ENCODE results near the gene DTNBP1. TPM values are rescaled to one million over a fixed set of nuclear protein-coding genes. Genes with fewer than 3 reads are reported as not detected.

The DTNBP1 gene
- total and polyA plus RNA-seq, 7 experiments from 2014 or later = 19.8 to 40.0 (median 27.4) TPM

- peaks cover 27 to 81% (median 63%) of the 10 kb centered on the region in 5 donors for H3K36me3 Mint-ChIP-seq
- H3K4me3 Mint-ChIP-seq = no peak overlapping the region
- peaks cover 0 to 11% (median 7%) of the 10 kb centered on the region in 11 donors for H3K9me3 Mint-ChIP-seq
- Histone ChIP-seq H3K9me3 (ENCODE audit: control insufficient read depth in 2 of 3, low read length in 3 of 3) (no peaks in the 10 kb centered on the region), H3K4me3 (ENCODE audit: low read length) (no peak overlapping the region), H3K27me3 (ENCODE audit: control insufficient read depth in 2 of 2, insufficient read depth in 2 of 2, low read length in 2 of 2) (no peaks in the 10 kb centered on the region), H3K36me3 (ENCODE audit: control insufficient read depth in 2 of 3, insufficient read depth in 3 of 3, low read length in 3 of 3) (peaks cover 0 to 45% (median 0%) of the 10 kb centered on the region in 3 experiments), H3K27ac (ENCODE audit: low read depth, low read length) (no peak overlapping the region), H3K4me1 (ENCODE audit: control insufficient read depth in 2 of 2, insufficient read depth in 2 of 2, low read length in 2 of 2) (peaks cover 0 to 3% of the 10 kb centered on the region in 2 donors)
- CTCF ChIA-PET = no interaction called here
- no peak for ATAC-seq
- DNase-seq = no peak
- POLR2A ChIA-PET = no interaction called here
- H3K4me1 Mint-ChIP-seq = peaks cover 11 to 55% (median 34%) of the 10 kb centered on the region in 7 donors
- intact Hi-C loops (cut with micrococcal nuclease) = no loop called here
- H3K27me3 Mint-ChIP-seq = no peaks in the 10 kb centered on the region
- no peak overlapping the region for H3K27ac Mint-ChIP-seq
Measured at GRCh38 chr6:15528870-15529269, 134.0 kb downstream of the DTNBP1 start.

GRCh38 chr6:15527838-15528617, 134.8 kb downstream of the DTNBP1 start:
- peaks cover 0 to 3% of the 10 kb centered on the region in 2 donors for H3K4me1 ChIP-seq (ENCODE audit: control insufficient read depth in 2 of 2, insufficient read depth in 2 of 2, low read length in 2 of 2)
- no peaks in the 10 kb centered on the region for H3K9me3 ChIP-seq (ENCODE audit: control insufficient read depth in 2 of 3, low read length in 3 of 3)
- peaks cover 0 to 48% (median 0%) of the 10 kb centered on the region in 3 experiments for H3K36me3 ChIP-seq (ENCODE audit: control insufficient read depth in 2 of 3, insufficient read depth in 3 of 3, low read length in 3 of 3)
- DNase-seq = no peak
- H3K4me3 ChIP-seq (ENCODE audit: low read length) = no peak overlapping the region
- no peaks in the 10 kb centered on the region for H3K27me3 ChIP-seq (ENCODE audit: control insufficient read depth in 2 of 2, insufficient read depth in 2 of 2, low read length in 2 of 2)
- ChIA-PET CTCF (no interaction called here), POLR2A (no interaction called here)
- Mint-ChIP-seq H3K9me3 (peaks cover 0 to 11% (median 7%) of the 10 kb centered on the region in 11 donors), H3K27me3 (no peaks in the 10 kb centered on the region), H3K27ac (peak overlapping the region in 2 of 9 donors; percentile 55 to 69), H3K4me3 (no peak overlapping the region), H3K36me3 (peaks cover 27 to 84% (median 71%) of the 10 kb centered on the region in 5 donors), H3K4me1 (peaks cover 15 to 50% (median 31%) of the 10 kb centered on the region in 7 donors)
- no peak for ATAC-seq
- intact Hi-C loops (cut with micrococcal nuclease) = no loop called here
- H3K27ac ChIP-seq (ENCODE audit: low read depth, low read length) = no peak overlapping the region

DNA sequence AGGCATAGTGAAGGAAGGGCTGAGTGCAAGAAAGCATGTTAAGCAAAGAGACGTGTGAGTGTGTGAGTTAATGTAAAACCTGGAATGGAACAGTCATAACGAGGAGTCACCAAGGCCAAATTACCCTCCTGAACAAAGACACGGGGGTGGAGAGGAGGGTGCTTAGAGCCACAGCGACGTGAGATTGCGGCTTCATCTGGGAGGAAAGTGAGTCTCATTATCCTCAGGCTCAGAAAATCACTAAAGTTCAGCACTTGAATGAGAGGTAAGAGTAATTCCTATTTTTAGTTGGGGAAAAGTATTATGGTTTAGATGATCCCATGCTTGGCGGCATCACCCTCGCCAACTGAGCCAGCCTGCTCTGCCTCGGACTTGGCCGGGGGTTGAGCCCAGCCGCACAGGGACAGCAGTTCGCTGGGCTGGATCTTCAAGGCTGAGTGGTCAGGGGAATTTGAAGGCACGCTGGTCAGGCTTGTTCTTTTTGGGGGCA, 136.6 kb downstream of the DTNBP1 start:
- H3K4me1 ChIP-seq (ENCODE audit: control insufficient read depth in 2 of 2, insufficient read depth in 2 of 2, low read length in 2 of 2) = peaks cover 0 to 3% of the 10 kb centered on the region in 2 donors
- Mint-ChIP-seq H3K4me3 (peak overlapping the region in 1 of 10 donors; percentile 28), H3K27ac (peak overlapping the region in 6 of 9 donors; percentile 15 to 59 (median 30)), H3K36me3 (peaks cover 30 to 83% (median 68%) of the 10 kb centered on the region in 5 donors), H3K27me3 (no peaks in the 10 kb centered on the region), H3K4me1 (peaks cover 12 to 43% (median 27%) of the 10 kb centered on the region in 7 donors), H3K9me3 (peaks cover 0 to 11% (median 7%) of the 10 kb centered on the region in 11 donors)
- H3K9me3 ChIP-seq (ENCODE audit: control insufficient read depth in 2 of 3, low read length in 3 of 3) = no peaks in the 10 kb centered on the region
- no peak overlapping the region for H3K4me3 ChIP-seq (ENCODE audit: low read length)
- intact Hi-C loops (cut with micrococcal nuclease) = no loop called here
- ChIA-PET POLR2A (no interaction called here), CTCF (interaction anchor here (1.2 kb wide), 1 partner anchor 98 kb away, joined by 4 read pairs; no protein-coding TSS in a partner anchor)
- H3K27me3 ChIP-seq (ENCODE audit: control insufficient read depth in 2 of 2, insufficient read depth in 2 of 2, low read length in 2 of 2) = no peaks in the 10 kb centered on the region
- H3K36me3 ChIP-seq (ENCODE audit: control insufficient read depth in 2 of 3, insufficient read depth in 3 of 3, low read length in 3 of 3) = peaks cover 0 to 58% (median 0%) of the 10 kb centered on the region in 3 experiments
- no peak overlapping the region for H3K27ac ChIP-seq (ENCODE audit: low read depth, low read length)
- ATAC-seq (no peak), DNase-seq (no peak)

GRCh38 chr6:15524861-15525401, 137.9 kb downstream of the DTNBP1 start:
- no peak overlapping the region for H3K27ac ChIP-seq (ENCODE audit: low read depth, low read length)
- ChIA-PET CTCF (no interaction called here), POLR2A (no interaction called here)
- peaks cover 0 to 64% (median 0%) of the 10 kb centered on the region in 3 experiments for H3K36me3 ChIP-seq (ENCODE audit: control insufficient read depth in 2 of 3, insufficient read depth in 3 of 3, low read length in 3 of 3)
- ATAC-seq = no peak
- no peaks in the 10 kb centered on the region for H3K27me3 ChIP-seq (ENCODE audit: control insufficient read depth in 2 of 2, insufficient read depth in 2 of 2, low read length in 2 of 2)
- H3K9me3 Mint-ChIP-seq = peaks cover 0 to 11% (median 7%) of the 10 kb centered on the region in 11 donors
- H3K9me3 ChIP-seq (ENCODE audit: control insufficient read depth in 2 of 3, low read length in 3 of 3) = no peaks in the 10 kb centered on the region
- intact Hi-C loops (cut with micrococcal nuclease) = no loop called here
- H3K4me3 Mint-ChIP-seq = no peak overlapping the region
- no peak for DNase-seq
- peaks cover 35 to 83% (median 73%) of the 10 kb centered on the region in 5 donors for H3K36me3 Mint-ChIP-seq
- no peak overlapping the region for H3K4me3 ChIP-seq (ENCODE audit: low read length)
- no peaks in the 10 kb centered on the region for H3K27me3 Mint-ChIP-seq
- peaks cover 0 to 3% of the 10 kb centered on the region in 2 donors for H3K4me1 ChIP-seq (ENCODE audit: control insufficient read depth in 2 of 2, insufficient read depth in 2 of 2, low read length in 2 of 2)
- peak overlapping the region in 6 of 9 donors; percentile 12 to 72 (median 24) for H3K27ac Mint-ChIP-seq
- peaks cover 11 to 30% (median 20%) of the 10 kb centered on the region in 7 donors for H3K4me1 Mint-ChIP-seq

GRCh38 chr6:15523679-15524630, 138.9 kb downstream of the DTNBP1 start:
- H3K27me3 ChIP-seq (ENCODE audit: control insufficient read depth in 2 of 2, insufficient read depth in 2 of 2, low read length in 2 of 2) = no peaks in the 10 kb centered on the region
- H3K4me1 ChIP-seq (ENCODE audit: control insufficient read depth in 2 of 2, insufficient read depth in 2 of 2, low read length in 2 of 2) = no peaks in the 10 kb centered on the region
- ATAC-seq (no peak), DNase-seq (no peak)
- peaks cover 0 to 69% (median 0%) of the 10 kb centered on the region in 3 experiments for H3K36me3 ChIP-seq (ENCODE audit: control insufficient read depth in 2 of 3, insufficient read depth in 3 of 3, low read length in 3 of 3)
- no peak overlapping the region for H3K4me3 Mint-ChIP-seq
- ChIA-PET POLR2A (no interaction called here), CTCF (no interaction called here)
- no peaks in the 10 kb centered on the region for H3K27me3 Mint-ChIP-seq
- peaks cover 12 to 33% (median 18%) of the 10 kb centered on the region in 7 donors for H3K4me1 Mint-ChIP-seq
- no peaks in the 10 kb centered on the region for H3K9me3 ChIP-seq (ENCODE audit: control insufficient read depth in 2 of 3, low read length in 3 of 3)
- peaks cover 39 to 87% (median 73%) of the 10 kb centered on the region in 5 donors for H3K36me3 Mint-ChIP-seq
- peak overlapping the region in 6 of 9 donors; percentile 38 to 80 (median 52) for H3K27ac Mint-ChIP-seq
- H3K9me3 Mint-ChIP-seq = peaks cover 0 to 11% (median 7%) of the 10 kb centered on the region in 11 donors
- no peak overlapping the region for H3K27ac ChIP-seq (ENCODE audit: low read depth, low read length)
- intact Hi-C loops (cut with micrococcal nuclease) = no loop called here
- no peak overlapping the region for H3K4me3 ChIP-seq (ENCODE audit: low read length)

GRCh38 chr6:15522856-15523529, 139.8 kb downstream of the DTNBP1 start:
- H3K27me3 Mint-ChIP-seq = no peaks in the 10 kb centered on the region
- no peak overlapping the region for H3K4me3 ChIP-seq (ENCODE audit: low read length)
- H3K9me3 Mint-ChIP-seq = peaks cover 0 to 11% (median 7%) of the 10 kb centered on the region in 11 donors
- peaks cover 14 to 33% (median 18%) of the 10 kb centered on the region in 7 donors for H3K4me1 Mint-ChIP-seq
- H3K36me3 Mint-ChIP-seq = peaks cover 39 to 86% (median 66%) of the 10 kb centered on the region in 5 donors
- ATAC-seq (no peak), DNase-seq (no peak)
- intact Hi-C loops (cut with micrococcal nuclease) = no loop called here
- no peak overlapping the region for H3K27ac ChIP-seq (ENCODE audit: low read depth, low read length)
- POLR2A ChIA-PET = no interaction called here
- H3K36me3 ChIP-seq (ENCODE audit: control insufficient read depth in 2 of 3, insufficient read depth in 3 of 3, low read length in 3 of 3) = peaks cover 0 to 70% (median 0%) of the 10 kb centered on the region in 3 experiments
- no peak overlapping the region for H3K4me3 Mint-ChIP-seq
- H3K27ac Mint-ChIP-seq = peak overlapping the region in 3 of 9 donors; percentile 34 to 52 (median 48)
- H3K9me3 ChIP-seq (ENCODE audit: control insufficient read depth in 2 of 3, low read length in 3 of 3) = no peaks in the 10 kb centered on the region
- CTCF ChIA-PET = no interaction called here
- H3K27me3 ChIP-seq (ENCODE audit: control insufficient read depth in 2 of 2, insufficient read depth in 2 of 2, low read length in 2 of 2) = no peaks in the 10 kb centered on the region
- H3K4me1 ChIP-seq (ENCODE audit: control insufficient read depth in 2 of 2, insufficient read depth in 2 of 2, low read length in 2 of 2) = no peaks in the 10 kb centered on the region
